ENCODE results near the gene CPEB3. TPM values are rescaled to one million over a fixed set of nuclear protein-coding genes. Genes with fewer than 3 reads are reported as not detected.

CPEB3 gene
- total and polyA plus RNA-seq, 4 donors = 1.1 to 5.1 (median 2.8) TPM

GRCh38 chr10:92284112-92284704, 6.7 kb downstream of the CPEB3 start:
- H3K9ac ChIP-seq (ENCODE audit: insufficient read depth in 1 of 2, low read length in 2 of 2) = no peak overlapping the region
- no peaks in the 10 kb centered on the region for H3K27me3 ChIP-seq (ENCODE audit: control insufficient read depth in 3 of 3, insufficient read depth in 3 of 3, low read length in 2 of 3)
- no peak for TF ChIP-seq CTCF (IDR thresholded peaks at IDR 0.05; ENCODE audit: control extremely low read depth, extremely low read depth)
- WGBS, 2 donors = 73 to 76% methylated on average over 10 of the region's 10 CpGs
- ATAC-seq (ENCODE audit: insufficient read depth, low FRiP score) = no peak
- peaks cover 0 to 6% (median 0%) of the 10 kb centered on the region in 5 donors for H3K4me1 ChIP-seq (ENCODE audit: control insufficient read depth in 5 of 5, insufficient read depth in 5 of 5, low read length in 5 of 5)
- no peak overlapping the region for H3K4me3 ChIP-seq
- DNase-seq = no peak
- peaks cover 0 to 1% (median 0%) of the 10 kb centered on the region in 4 donors for H3K36me3 ChIP-seq (ENCODE audit: control insufficient read depth in 4 of 4, insufficient read depth in 4 of 4, low read length in 4 of 4)
- peak overlapping the region; percentile 35 to 70 for H3K27ac ChIP-seq (ENCODE audit: low read depth in 1 of 2, low read length in 1 of 2)
- H3K9me3 ChIP-seq (ENCODE audit: control insufficient read depth in 4 of 4, insufficient read depth in 3 of 4, low read length in 3 of 4) = no peaks in the 10 kb centered on the region

DNA sequence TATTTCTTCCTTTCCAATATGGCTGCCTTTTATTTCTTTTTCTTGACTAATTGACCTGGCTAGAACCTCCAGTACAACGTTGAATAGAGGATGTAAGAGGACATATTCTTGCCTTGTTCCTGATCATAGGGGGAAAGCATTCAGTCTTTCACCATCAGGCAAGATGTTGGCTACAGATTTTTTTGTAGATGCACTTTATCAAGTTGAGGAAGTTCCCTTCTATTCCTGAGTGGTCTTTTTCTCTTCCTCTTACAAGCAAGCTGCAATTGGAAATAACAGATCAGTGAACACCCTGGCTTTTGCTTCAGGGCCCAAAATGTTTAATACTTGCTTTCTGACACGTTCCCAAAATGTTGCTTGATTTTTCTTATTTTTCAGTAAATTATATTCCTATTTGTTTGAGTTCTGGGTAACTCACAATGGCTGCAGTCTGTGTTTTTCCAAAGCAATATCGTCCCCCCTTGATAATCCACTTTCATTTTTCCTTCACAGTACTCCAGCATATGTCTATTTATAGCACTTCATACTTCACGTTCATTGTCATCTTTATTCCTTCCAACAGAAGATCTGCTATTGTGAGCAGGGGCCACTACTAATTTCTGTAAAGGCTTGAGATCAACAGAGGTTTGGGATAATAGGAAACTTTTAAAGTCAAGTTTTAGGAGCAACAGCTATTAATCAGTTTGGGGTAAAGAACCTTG, 11.7 kb downstream of the CPEB3 start:
- Histone ChIP-seq H3K9ac (ENCODE audit: insufficient read depth in 1 of 2, low read length in 2 of 2) (peak overlapping the region in 1 of 2 donors; percentile 28), H3K27me3 (ENCODE audit: control insufficient read depth in 3 of 3, insufficient read depth in 3 of 3, low read length in 2 of 3) (no peaks in the 10 kb centered on the region), H3K9me3 (ENCODE audit: control insufficient read depth in 4 of 4, insufficient read depth in 3 of 4, low read length in 3 of 4) (no peaks in the 10 kb centered on the region), H3K36me3 (ENCODE audit: control insufficient read depth in 4 of 4, insufficient read depth in 4 of 4, low read length in 4 of 4) (peaks cover 0 to 1% (median 0%) of the 10 kb centered on the region in 4 donors), H3K4me1 (ENCODE audit: control insufficient read depth in 5 of 5, insufficient read depth in 5 of 5, low read length in 5 of 5) (peaks cover 0 to 6% (median 0%) of the 10 kb centered on the region in 5 donors), H3K4me3 (no peak overlapping the region), H3K27ac (ENCODE audit: low read depth in 1 of 2, low read length in 1 of 2) (peak overlapping the region in 1 of 2 donors; percentile 56)
- no peak for TF ChIP-seq CTCF (IDR thresholded peaks at IDR 0.05; ENCODE audit: control extremely low read depth, extremely low read depth)
- ATAC-seq (ENCODE audit: insufficient read depth, low FRiP score) = no peak
- 23 to 30% methylated on average over 4 of the region's 4 CpGs for WGBS, 2 donors
- peak in 1 of 3 donors; percentile 56 for DNase-seq

- 95 to 98% methylated on average over 3 of the region's 3 CpGs for WGBS, 2 donors
- Histone ChIP-seq H3K27me3 (ENCODE audit: control insufficient read depth in 3 of 3, insufficient read depth in 3 of 3, low read length in 2 of 3) (no peaks in the 10 kb centered on the region), H3K36me3 (ENCODE audit: control insufficient read depth in 4 of 4, insufficient read depth in 4 of 4, low read length in 4 of 4) (no peaks in the 10 kb centered on the region), H3K27ac (ENCODE audit: low read depth in 1 of 2, low read length in 1 of 2) (no peak overlapping the region), H3K9me3 (ENCODE audit: control insufficient read depth in 4 of 4, insufficient read depth in 3 of 4, low read length in 3 of 4) (no peaks in the 10 kb centered on the region), H3K9ac (ENCODE audit: insufficient read depth in 1 of 2, low read length in 2 of 2) (no peak overlapping the region), H3K4me3 (no peak overlapping the region), H3K4me1 (ENCODE audit: control insufficient read depth in 5 of 5, insufficient read depth in 5 of 5, low read length in 5 of 5) (peaks cover 0 to 2% (median 0%) of the 10 kb centered on the region in 5 donors)
- TF ChIP-seq CTCF (IDR thresholded peaks at IDR 0.05; ENCODE audit: control extremely low read depth, extremely low read depth) = no peak
- DNase-seq (no peak), ATAC-seq (ENCODE audit: insufficient read depth, low FRiP score) (no peak)
These were observed 16.8 kb downstream of the CPEB3 start for GRCh38 chr10:92274071-92274470.
